GM19328 (cell line): Measurements from ENCODE around the gene SARDH.

Experiments
- ATAC-seq: cut with Tn5 transposase; IDR thresholded peaks from one replicate; pipeline ENCODE4 v1.9.1; 2021; ENCODE audit warnings: mild to moderate bottlenecking, moderate library complexity; ENCODE audit not compliant: unreplicated experiment

SARDH gene, protein sequence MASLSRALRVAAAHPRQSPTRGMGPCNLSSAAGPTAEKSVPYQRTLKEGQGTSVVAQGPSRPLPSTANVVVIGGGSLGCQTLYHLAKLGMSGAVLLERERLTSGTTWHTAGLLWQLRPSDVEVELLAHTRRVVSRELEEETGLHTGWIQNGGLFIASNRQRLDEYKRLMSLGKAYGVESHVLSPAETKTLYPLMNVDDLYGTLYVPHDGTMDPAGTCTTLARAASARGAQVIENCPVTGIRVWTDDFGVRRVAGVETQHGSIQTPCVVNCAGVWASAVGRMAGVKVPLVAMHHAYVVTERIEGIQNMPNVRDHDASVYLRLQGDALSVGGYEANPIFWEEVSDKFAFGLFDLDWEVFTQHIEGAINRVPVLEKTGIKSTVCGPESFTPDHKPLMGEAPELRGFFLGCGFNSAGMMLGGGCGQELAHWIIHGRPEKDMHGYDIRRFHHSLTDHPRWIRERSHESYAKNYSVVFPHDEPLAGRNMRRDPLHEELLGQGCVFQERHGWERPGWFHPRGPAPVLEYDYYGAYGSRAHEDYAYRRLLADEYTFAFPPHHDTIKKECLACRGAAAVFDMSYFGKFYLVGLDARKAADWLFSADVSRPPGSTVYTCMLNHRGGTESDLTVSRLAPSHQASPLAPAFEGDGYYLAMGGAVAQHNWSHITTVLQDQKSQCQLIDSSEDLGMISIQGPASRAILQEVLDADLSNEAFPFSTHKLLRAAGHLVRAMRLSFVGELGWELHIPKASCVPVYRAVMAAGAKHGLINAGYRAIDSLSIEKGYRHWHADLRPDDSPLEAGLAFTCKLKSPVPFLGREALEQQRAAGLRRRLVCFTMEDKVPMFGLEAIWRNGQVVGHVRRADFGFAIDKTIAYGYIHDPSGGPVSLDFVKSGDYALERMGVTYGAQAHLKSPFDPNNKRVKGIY

DNA sequence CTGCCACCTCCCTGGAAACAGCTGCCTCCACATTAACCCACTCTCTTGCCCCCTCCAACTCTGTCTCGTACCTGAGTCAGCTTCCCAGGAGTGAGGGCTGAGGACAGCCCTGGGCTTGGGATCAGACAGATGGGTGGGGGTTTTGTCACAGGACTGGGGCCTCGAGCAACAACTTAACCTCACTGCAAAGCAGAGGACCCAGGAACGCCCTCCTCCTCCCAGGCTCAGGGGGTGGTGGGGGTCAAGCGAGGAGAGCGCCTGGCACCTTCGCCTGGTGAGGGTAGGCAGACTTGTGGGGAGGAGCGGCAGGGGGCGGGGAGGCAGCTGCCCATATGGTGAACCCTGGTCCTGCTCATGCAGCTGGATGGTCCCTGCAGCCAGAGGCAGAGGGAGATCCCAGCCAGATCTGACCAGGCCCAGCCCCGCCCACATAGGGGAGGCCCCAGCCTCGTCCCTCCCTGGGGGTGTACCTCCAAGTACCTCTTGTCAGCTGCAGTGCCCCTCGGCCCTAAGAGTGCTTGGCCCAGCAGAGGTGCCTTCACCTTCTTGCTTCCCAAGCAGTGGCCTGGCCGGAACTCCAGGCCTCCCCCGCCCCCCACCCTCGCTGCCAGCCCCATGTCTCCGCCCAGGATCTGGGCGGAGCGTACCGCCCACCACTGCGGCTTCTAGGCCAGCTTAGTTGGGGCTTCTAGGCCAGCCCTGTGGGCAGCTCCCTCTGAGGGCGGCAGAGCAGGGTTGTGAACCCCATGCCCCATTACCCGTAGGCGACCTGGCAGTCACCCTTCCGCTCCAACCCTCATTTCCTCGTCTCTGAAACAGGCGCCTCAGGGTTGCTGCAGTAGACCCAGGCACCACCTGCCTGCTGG, at the start of gene SARDH:
Gene SARDH (minus strand): TSS at position 579 of the 866 bp plus-strand sequence. CDS start 4,179 bp downstream, outside the sequence.
- ATAC-seq = no peak

DNA sequence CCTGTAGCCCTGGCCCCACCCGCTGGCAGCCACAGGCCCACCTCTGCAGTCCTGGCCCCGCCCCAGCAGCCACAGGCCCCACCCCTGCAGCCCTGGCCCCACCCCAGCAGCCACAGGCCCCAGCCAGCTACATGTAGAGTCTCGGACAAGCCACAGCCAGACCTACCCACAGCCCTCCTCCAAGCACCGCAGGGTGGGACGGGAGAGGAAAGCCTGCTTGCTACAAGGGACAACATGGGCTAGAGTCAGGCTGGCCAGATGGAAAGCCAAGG, 49.5 kb upstream of the SARDH start:
- peak; percentile 65 for ATAC-seq

DNA sequence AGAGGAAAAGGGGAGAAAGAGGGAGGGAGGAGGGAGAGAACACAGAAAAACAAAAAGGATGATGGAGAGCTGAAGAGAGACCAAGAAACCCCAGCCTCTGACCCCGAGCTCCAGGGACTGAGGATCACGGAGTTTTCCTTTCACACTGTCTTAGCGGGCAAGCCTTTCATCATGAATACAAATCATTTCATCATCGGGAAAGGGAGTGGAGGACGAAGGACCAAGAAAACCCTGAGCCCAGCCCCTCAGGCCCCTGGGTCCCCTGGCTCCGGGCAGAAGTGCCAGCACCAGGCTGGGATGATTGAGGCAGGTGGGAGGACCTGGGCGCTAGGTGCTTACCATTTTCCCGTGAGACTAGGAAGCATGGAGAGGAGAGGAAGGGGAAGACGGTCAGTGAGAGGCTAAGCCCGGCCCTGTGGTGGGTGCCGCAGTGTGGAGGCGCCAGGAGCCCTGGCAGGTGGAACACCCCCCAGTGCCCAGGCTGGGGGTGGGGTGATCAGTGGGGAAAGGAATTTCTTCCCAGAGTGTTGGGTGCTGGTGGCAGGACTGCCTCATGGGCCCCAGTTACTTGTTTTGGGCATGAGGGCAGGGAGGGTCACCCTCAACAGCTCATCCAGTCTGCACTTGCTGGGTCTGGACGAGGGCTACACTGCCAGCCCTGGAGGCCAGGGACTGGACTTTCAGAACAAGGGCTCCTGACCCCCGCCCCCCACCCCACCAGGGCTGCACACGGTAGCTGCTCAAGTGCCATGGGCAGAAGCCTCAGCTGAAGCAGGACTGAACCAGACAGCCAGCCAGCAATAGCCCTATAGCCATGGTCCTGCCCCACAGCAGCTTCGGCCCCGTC, 49.0 kb upstream of the SARDH start:
- ATAC-seq = no peak

DNA sequence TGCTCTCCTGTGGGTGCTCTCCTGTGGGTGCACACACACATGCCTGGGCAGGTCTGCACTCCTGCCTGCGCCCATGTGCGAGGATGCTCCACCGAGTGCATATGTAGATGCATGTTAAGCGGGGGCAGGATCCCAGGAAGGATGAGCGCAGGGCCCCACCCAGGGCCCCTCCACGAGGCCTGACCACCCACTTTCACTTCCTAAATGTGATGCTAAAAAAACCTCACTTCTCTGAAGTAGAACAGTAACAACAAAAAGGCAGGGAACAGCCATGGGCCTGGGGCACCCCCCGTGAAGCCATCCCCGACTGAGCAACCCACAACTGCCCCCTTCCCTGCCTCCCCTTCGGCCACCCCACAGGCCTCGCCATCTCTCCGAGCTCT, 48.2 kb upstream of the SARDH start:
- no peak for ATAC-seq

DNA sequence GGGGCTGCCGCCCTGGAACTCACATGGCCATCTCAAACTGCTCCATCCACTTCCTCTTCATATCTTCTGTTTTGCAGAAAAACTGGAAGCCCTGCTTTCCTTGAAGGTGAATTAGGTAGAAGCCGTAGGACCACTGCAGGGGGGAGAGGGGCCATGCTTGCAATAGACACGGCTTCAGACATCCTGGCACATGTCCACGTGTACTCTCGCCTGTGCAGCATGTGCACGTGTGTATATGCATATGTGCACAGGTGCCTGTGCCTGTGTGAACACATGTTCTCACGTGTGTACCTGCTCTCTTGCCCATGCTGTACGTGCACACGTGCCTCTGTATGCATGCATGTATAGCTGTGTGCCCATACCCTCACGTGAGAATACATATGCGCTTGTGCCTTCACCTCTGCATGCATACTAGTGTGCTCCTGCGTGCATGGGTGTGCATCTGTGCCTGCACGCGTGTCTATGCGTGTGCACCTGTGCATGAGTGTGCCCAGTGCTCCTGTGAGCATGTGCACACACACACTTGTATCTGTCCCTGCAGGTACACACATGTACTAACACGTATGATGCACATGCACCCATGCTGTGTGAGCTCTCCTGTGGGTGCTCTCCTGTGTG, 47.7 kb upstream of the SARDH start:
- no peak for ATAC-seq

DNA sequence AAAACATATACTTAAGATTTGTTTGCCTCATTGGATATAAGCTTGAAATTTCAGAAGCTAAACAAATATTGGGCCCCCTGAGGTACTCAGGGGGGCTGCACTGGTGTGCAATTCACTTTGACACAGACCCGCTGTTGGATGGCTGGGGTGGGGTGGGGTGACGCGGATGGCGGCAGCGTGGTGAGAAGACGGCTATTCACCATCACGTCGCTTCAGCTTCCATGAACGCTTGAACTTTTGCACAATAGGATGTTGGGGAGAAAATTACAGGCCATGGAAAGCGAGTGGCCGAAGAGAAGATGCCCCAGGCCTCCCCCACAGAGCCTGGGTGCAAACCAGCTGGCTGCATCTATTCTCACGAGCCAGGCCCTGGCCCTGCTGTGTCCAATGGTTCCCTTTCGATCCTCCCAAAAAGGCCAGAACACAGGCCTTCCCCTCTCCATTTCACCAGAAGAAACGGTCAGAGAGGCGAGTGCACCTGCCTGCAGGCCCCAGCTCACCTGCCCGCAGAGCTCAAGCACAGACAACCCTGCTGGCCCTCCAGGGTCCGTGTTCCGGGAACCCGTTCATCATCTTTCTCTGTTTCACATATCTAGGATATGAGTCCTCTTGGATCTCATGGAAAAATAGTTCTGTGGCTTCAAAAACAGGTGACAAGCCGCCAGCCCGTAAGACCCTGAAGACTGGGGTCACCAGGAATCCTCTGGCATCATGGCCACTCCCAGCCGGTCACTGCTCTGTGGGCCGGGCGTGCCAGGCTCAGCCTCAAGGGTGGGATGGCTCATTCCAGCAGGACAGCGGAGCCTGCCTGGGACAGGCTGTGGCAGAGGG, 46.8 kb upstream of the SARDH start:
- no peak for ATAC-seq

- no peak for ATAC-seq
These were observed 45.2 kb upstream of the SARDH start for GRCh38 chr9:133783331-133783731.

GRCh38 chr9:133782157-133783130, 44.3 kb upstream of the SARDH start:
- ATAC-seq = no peak

- ATAC-seq = no peak
These were observed 43.6 kb upstream of the SARDH start for GRCh38 chr9:133781828-133782135.

- no peak for ATAC-seq
These were observed 43.0 kb upstream of the SARDH start for GRCh38 chr9:133780962-133781827.

- ATAC-seq = no peak
These were observed 42.3 kb upstream of the SARDH start for GRCh38 chr9:133780404-133780945.

DNA sequence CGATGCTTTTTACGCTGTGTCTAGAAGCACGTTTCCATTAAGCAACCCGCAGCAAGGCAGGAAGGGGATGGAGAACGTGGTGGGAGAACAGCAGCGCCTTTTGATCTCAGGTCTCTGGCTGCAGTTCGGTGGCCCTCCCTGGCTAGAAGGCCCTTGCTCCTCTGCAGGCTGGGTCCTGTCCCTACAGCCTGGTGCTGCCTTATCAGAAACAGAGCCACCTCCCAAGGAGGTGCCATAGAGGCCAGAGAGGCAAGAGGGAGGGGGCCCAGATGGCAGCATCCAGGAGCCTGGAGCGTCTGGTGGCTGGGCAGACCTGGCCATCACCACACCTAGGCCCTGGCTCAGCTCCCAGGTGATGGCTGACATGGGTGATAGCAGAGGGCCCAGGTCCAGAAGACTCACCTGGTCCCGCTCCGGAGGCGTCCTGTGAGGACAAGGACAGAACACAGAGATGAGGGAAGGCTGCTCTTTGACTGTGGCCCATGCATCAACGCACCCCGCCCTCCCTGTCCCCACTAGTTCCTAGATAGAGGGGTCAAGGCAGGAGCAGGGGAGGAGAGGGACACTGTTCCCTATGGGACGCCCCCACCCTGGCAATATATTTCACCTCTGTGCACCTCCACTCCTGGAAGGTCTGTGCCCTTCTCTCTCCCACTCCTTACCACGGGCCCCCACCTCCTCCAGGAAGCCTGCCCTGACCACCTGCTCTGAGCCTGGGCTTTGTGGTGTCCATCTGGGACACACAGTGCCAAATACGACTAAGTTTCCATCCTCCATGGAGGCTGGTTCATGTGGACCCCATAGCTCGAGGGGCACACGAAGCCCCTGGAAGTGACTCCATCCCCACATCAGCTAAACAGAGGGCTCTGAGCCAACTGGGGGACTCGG, 41.6 kb upstream of the SARDH start:
- ATAC-seq = no peak

GRCh38 chr9:133779081-133779480, 40.9 kb upstream of the SARDH start:
- no peak for ATAC-seq

- ATAC-seq = no peak
These were observed 40.3 kb upstream of the SARDH start for GRCh38 chr9:133778336-133779013.

DNA sequence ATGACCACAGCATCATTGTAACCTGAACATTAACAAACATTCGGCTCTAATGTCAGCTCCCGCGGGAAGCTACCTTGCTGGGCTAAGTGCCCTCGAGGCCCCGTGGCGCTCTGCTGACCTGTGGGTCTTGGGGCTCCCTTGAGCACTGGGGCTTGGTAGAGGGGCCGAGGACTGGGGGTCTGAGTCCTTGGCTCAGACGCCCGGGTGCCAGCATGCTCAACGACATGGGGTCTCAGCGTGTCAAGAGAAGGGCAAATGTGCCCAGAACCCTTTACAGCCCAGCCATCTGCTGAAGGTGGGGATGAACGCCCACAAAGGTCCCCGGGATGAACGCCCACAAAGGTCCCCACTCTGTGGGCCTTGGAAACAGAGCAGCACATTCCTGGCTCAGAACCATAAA, 39.7 kb upstream of the SARDH start:
- ATAC-seq = no peak
